Embryonic facial prominence (tissue), 1 donor: ENCODE results near the gene LRRC46.

Experiments
- DNase-seq: peaks from one replicate; pipeline ENCODE4 v3.0.0-alpha.2; 2016; ENCODE audit errors: extremely low spot score

LRRC46 gene

GRCh38 chr17:47831003-47831933, at the start of gene LRRC46, which contains the start of gene MRPL10:
LRRC46 (plus strand) TSS chr17:47831670; CDS start chr17:47831990, 320 bp downstream.
MRPL10 (minus strand) TSS chr17:47831541; CDS start chr17:47831511, 30 bp downstream.
- DNase-seq = peak; percentile 92

GRCh38 chr17:47785538-47786123, 45.8 kb upstream of the LRRC46 start:
- no peak for DNase-seq

GRCh38 chr17:47789611-47790561, 41.6 kb upstream of the LRRC46 start:
- no peak for DNase-seq

- DNase-seq = no peak
These were observed 40.4 kb upstream of the LRRC46 start for GRCh38 chr17:47791025-47791424.

- no peak for DNase-seq
These were observed 39.0 kb upstream of the LRRC46 start for GRCh38 chr17:47792457-47792856.

- no peak for DNase-seq
These were observed 38.5 kb upstream of the LRRC46 start for GRCh38 chr17:47792979-47793378.

- DNase-seq = no peak
These were observed 33.7 kb upstream of the LRRC46 start for GRCh38 chr17:47797797-47798196.

- DNase-seq = no peak
These were observed 30.8 kb upstream of the LRRC46 start for GRCh38 chr17:47800686-47801085.

GRCh38 chr17:47801176-47801765, 30.2 kb upstream of the LRRC46 start:
- no peak for DNase-seq

- no peak for DNase-seq
These were observed 29.6 kb upstream of the LRRC46 start for GRCh38 chr17:47801906-47802305.

GRCh38 chr17:47802341-47803022, 29.0 kb upstream of the LRRC46 start:
- DNase-seq = no peak

- no peak for DNase-seq
These were observed 28.3 kb upstream of the LRRC46 start for GRCh38 chr17:47803201-47803600.

GRCh38 chr17:47803751-47804150, 27.7 kb upstream of the LRRC46 start:
- no peak for DNase-seq

- DNase-seq = no peak
These were observed 27.0 kb upstream of the LRRC46 start for GRCh38 chr17:47804461-47804860.

GRCh38 chr17:47806026-47806912, 25.2 kb upstream of the LRRC46 start:
- no peak for DNase-seq

- no peak for DNase-seq
These were observed 24.6 kb upstream of the LRRC46 start for GRCh38 chr17:47806913-47807255.

- DNase-seq = no peak
These were observed 24.0 kb upstream of the LRRC46 start for GRCh38 chr17:47807421-47807820.

- DNase-seq = no peak
These were observed 23.2 kb upstream of the LRRC46 start for GRCh38 chr17:47808036-47808829.

GRCh38 chr17:47808830-47809480, 22.5 kb upstream of the LRRC46 start:
- no peak for DNase-seq
